NCI-H146 (cell line): ENCODE data around the gene NCOA4.
"Not testable (repeated sequence)": the region's sequence is repeated elsewhere in the genome, so short reads cannot be mapped to it uniquely, and the experiment has no call there.

Source experiments
- DNase-seq: peaks from one replicate; lab custom pipeline; 2025; lab: John Stamatoyannopoulos, UW

Gene NCOA4

DNA sequence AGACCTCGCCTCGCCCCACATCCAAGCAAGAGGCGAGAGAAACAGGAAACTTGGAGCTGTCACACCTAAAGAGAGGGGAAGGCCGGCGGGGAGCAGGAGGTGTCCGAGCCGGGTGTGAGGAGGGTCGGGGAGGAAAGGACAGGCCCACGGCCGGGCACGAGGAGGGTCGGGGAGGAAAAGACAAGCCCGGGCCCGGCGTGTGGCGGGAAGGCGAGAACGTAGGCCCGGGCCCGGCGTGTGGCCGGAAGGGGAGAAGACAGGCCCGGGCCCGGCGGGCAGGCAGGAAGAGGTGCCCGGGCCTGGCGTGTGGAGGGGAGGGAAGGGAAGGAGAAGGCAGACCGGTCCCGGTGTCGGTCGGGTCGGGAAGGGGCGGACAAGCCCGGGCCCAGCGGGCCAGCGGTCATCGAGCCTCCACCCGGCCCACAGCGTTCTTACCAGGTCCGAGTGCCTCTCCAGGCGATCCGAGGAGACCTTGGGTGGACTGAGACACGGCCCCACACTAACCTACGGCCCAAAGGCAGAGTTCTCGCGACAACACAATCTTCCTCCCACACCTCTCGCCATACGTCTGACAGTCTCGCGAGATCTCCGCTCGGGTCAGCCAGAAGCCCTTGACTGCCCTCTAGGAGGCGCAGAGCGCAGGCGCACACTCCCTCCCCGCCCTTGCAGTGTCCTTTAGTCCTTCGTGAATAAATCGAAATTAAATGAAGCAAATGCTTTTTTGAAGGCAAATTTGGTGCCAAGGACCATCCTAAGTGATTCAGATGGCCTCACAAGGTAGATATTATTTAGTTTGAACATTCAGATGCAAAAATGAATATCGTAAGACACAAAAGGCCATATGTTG is at the start of gene NCOA4:
TSS of gene NCOA4 (minus strand) at position 533 of the 847 bp plus-strand sequence. CDS start 13,943 bp downstream, outside the sequence.
- DNase-seq = peak; percentile 97

DNA sequence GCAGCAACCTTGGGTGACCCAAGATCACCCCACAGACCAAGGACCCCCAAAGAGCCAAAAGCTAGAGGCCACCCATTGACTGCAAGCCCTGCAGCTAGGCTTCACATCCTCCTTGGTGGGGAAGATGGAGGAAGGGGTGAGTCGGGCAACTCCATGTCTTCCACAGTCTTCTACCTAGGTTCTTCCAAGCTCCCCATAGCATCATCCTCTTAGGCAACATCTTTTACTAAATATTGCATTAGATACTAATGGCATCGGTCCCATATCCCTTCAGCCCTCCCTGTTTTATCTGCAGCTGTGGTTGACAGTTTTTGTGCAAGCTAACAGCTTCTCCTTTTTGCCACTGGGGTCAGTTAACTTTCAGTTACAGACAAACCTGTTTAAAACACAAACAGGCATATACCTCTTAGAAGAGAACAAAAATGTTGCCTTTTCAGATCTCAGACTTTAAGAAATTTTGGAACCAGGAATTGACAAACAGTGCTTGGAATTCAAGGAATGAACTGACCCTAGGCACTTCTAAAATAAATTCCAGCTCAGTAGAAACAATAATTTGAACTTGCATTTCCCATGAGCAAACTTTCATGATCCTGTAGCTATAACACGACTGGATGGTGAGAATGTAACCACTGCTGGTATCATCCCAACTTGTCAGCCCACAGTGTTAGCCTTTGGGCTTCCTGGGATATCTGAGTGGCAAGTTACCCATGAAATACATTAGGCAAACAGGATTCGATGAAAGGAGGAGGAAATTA is 49.6 kb upstream of the NCOA4 start:
- DNase-seq = no peak

GRCh38 chr10:46077731-46078413 is 47.4 kb upstream of the NCOA4 start:
- no peak for DNase-seq

DNA sequence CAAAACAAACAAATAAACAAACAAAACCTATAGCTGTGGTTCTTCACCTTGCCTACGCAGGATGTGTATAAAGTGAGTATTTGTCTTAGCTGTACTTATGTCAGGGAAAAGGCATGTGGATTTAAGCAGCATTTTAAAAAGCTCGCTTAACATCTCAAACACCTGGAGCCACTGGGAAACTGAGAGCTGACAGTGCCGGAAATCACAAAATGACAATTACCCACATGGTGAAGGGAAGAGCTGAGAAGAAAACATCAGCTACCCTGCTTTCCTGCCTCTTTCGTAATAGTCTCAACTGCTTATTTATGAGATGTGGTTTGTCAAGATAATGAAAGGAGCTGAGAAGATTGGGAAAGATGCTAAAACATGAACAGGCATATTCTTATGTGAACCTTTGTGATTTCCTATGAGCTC is 46.7 kb upstream of the NCOA4 start:
- DNase-seq = no peak

DNA sequence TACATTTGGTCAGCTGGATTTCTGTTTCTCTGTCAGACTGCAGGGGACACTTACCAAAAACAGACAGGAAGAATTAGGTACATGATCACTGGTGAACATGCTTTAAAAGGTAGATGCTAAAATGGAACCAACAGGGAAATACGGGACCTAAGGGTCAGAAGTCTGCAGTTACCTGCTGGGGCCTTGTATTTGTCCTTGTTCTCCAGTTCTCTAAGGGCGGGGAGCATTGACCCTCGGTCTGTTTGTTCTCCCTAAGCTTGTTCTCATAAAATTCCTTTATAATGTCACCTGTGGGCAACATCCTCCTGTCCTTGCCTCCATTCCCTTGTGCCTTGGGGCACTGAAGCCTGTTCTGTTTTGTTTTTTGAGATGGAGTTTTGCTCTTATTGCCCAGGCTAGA is 45.4 kb upstream of the NCOA4 start:
- no peak for DNase-seq

DNA sequence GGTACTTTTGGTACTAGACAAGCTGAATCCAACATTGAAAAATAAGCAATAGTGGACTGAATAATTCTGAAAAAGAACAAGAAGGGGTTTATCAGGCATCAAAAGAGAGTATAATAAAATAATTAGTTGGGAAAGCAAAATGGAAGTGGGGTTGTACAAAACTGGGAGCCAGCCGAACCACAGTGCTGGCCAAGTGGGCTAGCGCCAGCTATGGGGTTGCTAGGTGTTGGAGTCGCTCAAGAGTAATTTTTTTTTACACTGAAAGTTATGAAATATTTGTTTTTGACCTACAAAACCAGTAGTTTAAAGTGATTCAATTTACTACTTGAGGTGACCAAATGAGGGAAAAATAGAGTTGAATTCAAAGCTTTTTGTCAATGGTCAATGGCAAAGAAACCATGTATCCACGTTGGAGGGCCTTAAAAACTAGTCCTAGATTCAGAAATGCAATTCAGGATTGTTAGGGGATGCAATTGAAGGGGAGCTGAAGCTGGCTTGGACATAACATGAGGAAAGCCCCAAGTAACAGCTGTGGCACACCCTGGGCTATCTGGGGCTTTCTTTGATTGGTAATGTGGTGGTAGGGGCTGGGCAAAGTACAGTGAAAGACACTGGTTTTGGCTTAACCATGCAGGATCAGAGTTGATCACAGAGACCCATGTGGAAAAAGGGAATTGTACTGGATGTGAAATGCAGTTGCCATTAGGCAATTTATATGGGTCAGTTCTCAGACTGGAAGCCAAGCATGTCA is 43.9 kb upstream of the NCOA4 start:
- DNase-seq = no peak

DNA sequence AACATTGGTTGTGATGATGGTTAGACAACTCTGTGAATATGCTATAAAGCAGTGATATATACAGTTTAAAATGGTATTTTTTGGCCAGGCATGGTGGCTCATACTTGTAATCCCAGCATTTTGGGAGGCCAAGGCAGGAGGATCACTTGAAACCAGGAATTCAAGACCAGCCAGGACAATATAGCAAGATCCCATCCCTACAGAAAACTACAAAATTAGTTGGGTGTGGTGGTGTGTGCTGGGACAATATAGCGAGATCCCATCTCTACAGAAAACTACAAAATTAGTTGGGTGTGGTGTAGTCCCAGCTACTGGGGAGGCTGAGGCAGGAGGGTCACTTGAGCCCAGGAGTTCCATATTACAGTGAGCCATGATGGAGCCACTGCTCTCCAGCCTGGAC is 43.1 kb upstream of the NCOA4 start:
- no peak for DNase-seq

DNA sequence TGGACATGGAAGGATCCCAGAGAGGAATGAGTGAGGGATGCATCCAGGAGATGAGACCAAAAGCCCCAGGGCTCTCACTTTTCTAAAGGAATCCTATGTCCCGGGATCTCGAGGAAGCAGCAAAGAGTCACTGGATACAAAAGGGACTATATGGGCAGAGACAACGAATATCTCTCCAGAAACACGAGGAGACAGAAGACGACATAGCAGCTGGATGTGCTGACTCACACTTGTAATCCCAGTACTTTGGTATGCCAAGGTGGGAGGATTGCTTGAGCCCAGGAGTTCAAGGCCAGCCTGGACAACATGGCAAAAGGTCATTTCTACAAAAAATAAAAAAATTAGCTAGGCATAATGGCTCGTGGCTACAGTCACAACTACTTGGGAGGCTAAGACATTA is 40.3 kb upstream of the NCOA4 start:
- no peak for DNase-seq

DNA sequence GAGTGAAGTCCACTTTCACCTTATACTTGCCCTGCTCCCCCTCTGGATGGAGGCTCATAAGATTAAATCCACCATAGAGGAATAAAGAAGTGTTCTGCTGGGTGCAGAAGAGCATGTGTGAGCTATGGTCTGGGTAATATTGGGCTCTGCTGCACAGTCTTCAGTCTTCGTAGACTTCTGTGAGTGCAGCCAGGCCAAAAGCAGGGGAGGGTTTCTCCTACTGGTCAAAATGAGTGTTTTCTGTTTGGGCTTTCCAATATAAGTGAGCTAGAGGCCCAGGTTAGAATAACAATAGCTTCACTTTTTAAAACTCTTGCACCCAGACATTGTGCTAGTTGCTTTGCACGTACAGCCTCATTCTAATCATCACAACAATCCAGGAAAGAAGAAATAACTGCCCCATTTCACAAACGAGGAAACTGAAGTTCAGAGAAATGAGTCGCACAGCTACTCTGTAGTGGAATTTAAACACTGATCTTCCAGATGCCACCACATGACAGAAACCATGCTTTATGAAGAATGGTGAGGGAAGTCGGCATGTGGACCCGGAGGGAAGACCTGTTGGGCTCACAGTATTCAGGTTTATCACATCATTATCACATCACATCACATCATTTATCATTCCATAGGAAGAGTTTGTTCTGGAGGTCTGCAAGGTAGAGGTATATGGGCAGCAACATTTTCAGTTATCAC is 39.5 kb upstream of the NCOA4 start:
- no peak for DNase-seq

DNA sequence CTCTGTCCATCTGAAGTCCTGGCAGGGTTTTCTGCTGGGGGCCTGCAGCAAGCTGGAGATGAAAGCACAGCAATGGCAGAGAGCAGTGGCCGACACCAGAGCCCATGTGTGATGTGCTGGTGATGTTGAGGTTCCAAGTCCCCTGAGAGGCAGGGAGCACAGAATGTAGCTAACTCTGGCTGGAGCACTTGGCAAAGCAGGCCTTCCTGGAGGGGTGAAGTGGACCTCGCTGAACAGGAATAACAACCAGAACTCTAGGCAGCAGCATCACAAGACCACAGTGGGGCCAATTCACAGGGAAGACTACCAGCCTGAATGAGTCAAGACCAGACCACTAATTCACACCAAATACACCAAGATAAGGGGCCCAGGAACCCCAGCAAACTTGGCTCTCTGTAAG is 38.5 kb upstream of the NCOA4 start:
- no peak for DNase-seq

DNA sequence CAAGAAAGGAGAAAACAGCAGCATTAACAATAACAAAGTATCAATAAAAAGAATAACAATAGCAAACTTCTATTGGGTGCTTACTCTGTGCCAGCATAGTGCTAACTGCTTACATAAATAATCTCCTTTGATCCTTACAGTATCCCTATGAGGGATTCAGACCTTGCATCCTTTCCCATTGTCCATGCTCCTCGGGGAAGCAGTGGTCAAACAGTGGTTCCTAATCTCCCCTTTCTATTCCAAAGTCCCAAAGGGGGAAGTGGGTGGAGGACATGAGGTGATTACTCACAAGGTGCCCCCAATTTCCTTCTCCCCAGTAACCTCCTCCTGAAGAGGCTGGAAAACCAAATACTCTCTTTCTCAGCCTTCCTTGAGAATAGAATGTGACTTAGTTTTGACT is 37.7 kb upstream of the NCOA4 start:
- no peak for DNase-seq

DNA sequence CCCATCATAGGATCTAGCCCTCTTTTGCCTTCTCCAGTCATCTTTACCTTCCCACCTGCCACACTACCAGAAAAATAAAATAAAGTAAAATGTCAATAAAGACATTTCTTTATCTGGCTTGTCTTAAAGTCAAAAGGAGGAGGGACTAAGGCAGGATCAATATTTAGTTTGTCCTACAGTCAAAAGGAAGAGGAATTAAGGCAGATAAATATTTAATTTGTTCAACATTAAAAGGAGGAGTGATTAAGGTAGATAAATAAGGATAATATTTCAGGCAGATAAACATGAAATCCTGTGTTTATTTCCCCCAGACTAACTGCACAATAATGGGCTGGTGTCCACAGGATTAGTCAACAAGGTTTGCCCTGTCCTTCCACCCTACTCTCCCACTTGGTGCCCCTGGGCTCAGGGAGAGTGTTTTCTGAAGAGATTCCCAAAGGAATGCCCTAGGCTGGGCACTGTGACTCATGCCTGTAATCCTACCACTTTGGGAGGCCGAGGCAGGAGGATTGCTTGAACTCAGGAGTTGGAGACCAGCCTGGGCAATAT is 33.9 kb upstream of the NCOA4 start:
- DNase-seq = no peak

DNA sequence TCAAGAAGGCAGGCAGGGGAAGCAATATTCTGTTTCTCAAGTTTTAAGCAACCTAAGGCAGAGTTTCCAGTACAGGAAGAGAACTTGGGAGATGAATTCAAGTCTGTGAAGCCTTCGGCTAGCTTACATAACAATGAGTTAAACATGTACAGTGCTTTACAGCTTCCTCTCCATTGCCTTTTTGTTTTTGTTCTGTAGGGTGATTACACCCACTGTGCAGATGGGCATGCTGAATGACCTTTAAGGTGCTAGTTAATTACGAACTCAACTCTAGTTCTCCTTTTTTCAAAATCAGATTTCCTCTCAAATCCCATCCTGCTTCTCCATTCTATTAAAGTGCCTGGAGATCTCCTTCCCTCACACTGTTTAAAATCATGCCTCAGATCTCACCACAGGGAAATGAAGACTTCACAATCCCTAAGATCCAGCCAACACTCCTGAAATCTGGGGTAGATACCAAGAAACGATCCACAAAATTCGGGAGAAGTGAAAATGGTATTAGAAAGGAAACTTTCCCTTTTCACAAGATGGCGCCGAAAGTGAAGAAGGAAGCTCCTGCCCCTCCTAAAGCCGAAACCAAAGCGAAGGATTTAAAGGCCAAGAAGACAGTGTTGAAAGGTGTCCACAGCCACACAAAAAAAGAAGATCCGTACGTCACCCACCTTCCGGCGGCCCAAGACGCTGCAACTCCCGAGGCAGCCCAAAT is 32.5 kb upstream of the NCOA4 start:
- no peak for DNase-seq

DNA sequence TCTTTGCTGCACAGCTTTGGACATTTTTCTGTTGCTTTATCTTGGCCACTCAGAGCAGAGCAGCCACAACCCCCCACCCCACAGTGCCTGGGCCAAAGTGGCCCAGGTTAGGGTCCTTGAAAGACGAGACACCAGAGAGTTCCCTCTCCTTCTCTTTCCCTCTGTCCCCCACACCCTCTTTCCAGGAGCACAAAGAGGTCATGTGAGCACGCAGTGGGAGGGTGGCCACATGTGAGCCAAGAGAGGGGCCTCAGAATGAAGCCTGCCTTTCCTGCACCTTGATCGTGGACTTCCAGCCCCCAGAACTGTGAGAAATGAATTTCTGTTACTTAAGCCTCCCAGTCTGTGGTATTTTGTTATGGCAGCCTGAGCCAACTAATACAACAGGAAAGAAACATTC is 30.3 kb upstream of the NCOA4 start:
- no peak for DNase-seq

- not testable (repeated sequence) for DNase-seq
Measured at GRCh38 chr10:46057927-46058326, 27.5 kb upstream of the NCOA4 start.

DNA sequence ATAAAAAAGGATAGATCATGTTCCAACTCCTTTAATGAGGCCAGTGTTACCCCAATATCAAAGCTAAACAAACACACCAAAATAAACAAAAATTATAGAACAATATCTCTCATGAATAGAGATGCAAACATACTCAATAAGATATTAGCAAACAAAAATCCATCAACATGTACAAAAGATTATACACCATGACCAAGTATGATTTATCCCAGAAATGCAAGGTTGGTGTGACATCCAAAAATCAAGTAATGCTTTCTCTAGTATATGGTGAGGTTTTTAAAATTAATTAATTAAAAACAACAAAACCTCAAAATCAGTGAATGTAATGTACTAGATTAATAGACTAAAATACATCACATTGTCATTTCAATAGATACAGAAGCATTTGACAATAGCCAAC is 26.6 kb upstream of the NCOA4 start:
- DNase-seq = no peak

DNA sequence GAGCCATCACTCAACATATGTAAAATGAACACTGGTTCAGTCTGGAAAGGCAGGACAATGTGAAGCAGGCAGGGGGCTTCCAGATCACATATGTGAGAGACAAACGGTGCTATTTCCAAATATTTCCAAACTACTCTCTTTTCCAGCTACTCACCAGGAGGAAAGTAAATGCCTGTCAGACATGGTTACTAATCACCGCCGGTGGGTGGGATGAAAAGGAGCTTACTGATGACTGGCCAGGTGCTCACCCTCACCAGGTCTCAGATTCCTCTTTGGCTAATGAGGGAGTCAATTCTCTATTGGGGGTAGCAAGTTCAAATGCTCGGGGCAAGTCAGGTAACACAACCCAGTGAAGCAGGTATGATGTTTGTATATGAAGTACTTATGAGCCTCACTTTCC is 25.3 kb upstream of the NCOA4 start:
- DNase-seq = no peak

GRCh38 chr10:46053534-46054434 is 23.4 kb upstream of the NCOA4 start:
- no peak for DNase-seq

DNA sequence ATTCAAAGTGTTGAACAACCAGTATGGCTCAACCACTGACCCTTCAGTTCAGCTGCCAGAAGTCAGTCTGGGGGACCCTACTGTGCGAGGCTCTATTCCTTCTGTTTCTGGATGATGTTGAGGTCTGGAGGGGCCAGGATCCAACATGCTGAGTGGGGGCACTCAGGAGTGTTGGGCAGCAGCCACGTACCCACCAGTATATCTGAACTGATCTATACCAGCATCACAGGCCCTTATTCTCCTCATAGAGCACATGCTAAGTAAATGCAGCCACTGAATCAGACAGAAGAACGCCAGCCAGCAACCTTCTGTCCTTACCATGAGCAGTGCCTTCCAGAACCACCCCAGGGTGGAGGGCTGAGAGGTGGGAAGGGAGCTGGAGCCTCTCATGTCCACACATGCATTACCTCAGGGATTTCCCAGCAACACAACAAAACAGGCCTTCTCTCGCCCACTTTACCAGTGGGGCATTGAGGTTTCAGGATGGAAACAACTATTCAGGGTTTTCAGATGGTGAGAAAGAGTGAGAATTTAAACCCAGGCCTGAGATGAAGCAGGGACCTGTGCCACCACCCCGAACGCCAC is 22.5 kb upstream of the NCOA4 start:
- DNase-seq = no peak
